ENCODE results near the gene DGKG.

DNA sequence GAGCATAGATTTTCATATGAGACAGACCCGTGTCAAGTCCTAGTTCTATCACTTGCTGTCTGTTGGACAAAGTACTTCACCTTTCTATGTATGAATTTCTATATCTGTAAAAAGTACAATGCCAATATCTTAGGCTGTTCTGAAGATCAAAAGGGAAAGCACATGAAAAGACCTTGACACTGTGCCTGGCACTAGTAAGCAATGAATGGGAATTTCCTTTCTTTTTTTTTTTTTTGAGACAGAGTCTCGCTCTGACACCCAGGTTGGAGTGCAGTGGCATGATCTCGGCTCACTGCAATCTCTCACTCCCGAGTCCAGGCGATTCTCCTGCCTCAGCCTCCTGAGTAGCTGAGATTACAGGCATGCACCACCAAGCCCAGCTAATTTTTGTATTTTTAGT is 217.8 kb downstream of the DGKG start:
- TF ChIP-seq, protein P1, sequence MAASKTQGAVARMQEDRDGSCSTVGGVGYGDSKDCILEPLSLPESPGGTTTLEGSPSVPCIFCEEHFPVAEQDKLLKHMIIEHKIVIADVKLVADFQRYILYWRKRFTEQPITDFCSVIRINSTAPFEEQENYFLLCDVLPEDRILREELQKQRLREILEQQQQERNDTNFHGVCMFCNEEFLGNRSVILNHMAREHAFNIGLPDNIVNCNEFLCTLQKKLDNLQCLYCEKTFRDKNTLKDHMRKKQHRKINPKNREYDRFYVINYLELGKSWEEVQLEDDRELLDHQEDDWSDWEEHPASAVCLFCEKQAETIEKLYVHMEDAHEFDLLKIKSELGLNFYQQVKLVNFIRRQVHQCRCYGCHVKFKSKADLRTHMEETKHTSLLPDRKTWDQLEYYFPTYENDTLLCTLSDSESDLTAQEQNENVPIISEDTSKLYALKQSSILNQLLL (CRISPR knock-in tag; IDR thresholded peaks at IDR 0.05; ENCODE audit: borderline replicate concordance): no peak
- TF ChIP-seq ZNF274 (IDR thresholded peaks at IDR 0.05; ENCODE audit: borderline replicate concordance, low read depth, low read length) (no peak), CTBP1 (IDR thresholded peaks at IDR 0.05; ENCODE audit: borderline replicate concordance) (no peak), ZFP36 (IDR thresholded peaks at IDR 0.05; ENCODE audit: low read depth, low read length, partially characterized antibody) (no peak), DPF2 (IDR thresholded peaks at IDR 0.05) (no peak), CTCF (IDR thresholded peaks at IDR 0.05 in 2 of 3, conservative IDR thresholded peaks at IDR 0.05 in 1 of 3; ENCODE audit: insufficient read depth in 2 of 3, low read depth in 1 of 3, low read length in 3 of 3) (no peak), ZNF12 (CRISPR knock-in tag; IDR thresholded peaks at IDR 0.05) (no peak), PML (IDR thresholded peaks at IDR 0.05; ENCODE audit: low read length) (no peak)
